Measurements from ENCODE around the gene FAM53B.

Gene FAM53B

DNA sequence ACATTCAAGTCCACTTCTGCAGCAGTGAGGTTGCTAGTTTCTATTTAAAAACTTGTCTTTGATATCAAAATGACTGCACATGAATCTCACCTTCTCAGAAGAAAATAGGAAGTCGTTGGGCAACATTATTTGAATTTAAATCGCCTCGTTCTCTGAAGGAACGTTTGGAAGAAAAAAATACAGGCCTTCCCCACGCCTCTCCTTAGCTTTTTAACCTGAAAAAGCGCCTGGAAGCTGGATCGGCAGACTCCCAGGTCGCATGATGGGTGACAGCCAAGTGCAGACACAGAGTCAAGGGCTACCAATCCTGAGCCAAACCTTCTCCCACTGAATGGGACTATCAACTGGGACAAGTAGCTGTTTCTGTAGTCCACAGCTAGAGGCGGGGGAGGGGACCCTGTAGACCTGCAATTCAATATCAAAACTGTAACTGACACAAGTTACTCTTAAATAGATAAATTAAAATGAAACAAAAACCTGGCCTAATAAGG is 2.2 kb downstream of the FAM53B start:
- no peak for DNase-seq (ENCODE audit: low read depth)

DNA sequence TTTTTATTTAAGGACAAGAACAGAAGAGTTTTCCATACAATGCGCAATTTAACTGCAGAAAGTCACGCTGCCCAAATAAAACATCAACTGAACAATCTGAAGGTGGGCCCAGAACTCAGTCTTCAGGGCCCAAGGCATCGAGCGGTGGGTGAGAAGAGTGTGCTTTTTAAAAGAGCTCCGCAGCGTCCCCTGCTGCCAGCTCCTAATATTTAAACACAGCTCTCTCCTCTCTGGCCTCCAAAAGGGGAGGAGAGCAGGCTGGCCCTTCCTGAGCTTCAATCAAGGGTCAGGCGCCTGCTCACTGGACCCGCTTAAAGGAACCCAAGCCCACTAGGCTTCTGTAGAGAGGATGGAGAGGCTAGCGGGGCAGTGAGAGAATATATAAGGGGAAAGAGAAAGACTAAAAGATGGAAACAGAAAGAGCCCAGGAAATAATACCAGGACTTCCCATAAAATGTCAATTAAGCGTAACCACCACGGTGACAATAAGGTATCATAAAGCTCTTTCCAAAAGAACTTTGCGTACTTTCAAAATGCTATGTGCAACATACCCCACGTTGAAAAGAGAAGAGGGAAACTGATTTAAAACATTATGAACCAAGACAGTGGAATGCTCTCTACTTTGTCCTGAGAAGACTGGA is 2.8 kb downstream of the FAM53B start:
- DNase-seq (ENCODE audit: low read depth): no peak

DNA sequence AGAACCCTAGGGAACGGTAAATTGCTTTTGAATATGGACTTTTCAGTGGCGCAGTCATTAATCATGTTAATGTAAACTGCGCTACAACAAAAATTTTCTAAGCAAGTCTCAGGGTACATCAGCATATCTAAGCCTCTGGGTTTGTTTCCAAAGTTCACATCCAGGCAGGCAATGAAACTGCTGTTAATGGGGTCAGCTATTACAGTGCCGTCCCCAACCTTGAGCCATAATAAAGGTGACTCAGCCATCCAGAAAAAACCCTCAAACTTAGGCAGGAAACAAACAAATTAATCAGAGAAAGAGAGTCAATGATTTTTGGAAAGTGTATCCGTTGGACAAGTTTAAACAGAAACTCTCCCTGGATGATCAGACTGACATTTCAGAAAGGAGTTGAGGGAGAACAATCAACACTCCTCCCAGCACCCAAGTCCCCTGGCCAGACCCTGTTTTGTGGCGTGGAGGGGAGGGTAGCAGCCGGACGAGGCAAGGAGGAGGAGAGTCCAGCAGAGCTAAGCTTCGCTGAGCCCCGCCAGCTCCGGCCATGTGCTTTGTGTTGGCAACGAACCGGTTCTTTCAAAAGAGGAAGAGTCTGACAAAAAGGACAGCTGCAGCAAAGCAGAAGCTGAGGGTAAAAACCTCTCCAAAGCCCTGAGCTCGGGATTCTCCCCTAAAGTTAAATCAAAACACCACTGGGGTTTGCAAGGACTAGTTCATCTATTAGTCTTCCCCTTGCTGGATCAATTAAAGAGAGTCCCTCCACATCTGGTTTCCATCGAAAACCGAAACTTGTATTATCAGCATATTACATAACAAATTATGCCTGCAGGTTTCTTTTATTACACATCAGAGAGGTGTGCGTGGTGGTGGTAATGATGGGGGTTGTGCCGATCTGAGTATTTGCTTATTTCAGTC is 3.6 kb downstream of the FAM53B start:
- no peak for DNase-seq (ENCODE audit: low read depth)

DNA sequence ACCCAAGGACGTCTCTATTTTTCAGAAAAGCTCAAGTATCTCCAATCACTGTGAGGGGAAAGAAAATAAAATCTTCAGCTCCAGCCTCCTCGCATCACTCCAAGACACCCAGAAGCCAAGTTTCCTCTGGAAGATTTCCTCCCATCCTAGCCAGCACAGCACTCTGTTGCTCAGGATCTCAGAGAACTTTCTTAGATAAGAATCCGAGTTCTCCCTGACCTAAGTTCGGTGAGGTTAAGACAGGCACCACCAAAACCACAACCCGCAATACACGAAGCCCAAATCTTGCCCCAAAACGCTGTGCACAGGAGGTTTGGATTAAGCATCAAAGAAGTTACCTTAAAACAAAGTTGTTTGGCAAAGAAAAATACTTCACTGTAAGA is 4.2 kb downstream of the FAM53B start:
- no peak for DNase-seq (ENCODE audit: low read depth)

DNA sequence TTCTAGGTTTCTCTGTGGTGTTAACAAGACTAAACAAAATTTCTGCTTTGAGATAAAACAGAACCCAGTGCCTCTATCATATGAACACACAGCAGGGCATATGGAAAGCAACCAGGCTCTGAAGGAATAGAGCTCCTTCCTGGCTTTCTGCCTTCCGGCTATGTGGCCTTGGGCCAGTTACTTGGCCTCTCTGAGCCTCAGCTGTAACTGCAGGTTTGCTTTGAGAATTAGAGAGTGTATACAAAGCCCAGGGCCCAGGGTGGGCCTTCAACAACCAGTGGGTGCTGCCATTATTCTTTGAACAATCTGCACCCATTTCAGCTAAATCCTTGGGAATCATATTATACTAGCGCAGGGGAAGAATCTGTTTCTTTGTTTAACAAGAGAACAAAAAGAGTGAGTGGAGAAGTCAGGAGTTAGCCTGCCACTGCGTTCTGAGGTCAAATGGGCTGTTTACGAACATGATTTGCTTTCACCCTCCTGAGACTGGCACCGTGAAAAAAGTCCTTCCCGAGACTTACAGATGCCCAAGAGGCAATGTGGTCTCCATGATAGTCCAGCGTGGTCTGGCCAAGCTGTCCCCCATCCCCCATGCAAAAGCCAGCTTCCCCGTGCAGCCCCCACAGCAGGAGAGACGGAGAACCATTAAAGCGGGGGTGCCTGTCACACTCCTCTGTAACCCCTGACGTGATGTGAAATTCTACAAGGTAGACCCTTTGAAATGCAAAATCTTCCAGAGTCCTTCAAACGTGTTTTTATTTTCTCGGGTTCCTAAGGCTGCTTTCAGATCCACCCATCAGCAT is 4.9 kb downstream of the FAM53B start:
- no peak for DNase-seq (ENCODE audit: low read depth)

DNA sequence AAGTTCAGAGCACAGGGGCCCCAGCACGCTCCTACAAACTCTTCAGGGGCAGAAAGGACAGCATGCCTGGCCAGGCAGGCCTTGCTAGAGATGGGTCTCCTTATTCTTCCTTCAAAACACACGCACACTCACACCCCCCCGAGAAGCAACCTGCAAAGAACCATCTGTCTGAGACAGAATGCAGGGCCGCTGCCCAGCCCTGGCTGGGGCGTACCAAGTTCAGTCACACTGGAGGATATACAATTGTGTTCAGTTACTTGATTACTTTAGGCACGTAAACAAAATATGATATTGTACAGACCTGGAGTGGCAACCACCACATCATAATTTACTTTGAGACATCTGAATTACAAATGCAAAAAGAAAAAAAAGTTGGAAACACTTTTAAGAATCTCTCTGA is 5.7 kb downstream of the FAM53B start:
- no peak for DNase-seq (ENCODE audit: low read depth)

DNA sequence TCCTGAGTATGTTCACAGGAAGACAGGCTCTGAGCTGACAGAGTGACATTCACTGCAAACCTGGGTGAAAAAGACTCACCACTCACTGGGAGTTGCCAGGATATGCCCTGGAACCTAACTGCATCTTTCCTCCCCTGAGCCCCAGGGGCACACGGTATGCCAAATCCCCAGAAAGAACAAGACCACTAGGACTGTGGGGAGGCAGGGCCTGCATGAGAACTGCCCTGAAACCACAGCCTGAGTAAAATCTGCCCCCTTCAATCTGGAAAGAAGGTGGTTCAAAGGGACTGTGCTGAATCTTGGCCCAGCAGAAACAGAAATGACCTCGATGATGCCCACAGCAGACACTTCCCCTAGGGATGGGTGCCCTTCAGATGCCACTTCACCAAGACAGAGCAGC is 6.5 kb downstream of the FAM53B start:
- DNase-seq (ENCODE audit: low read depth): no peak

DNA sequence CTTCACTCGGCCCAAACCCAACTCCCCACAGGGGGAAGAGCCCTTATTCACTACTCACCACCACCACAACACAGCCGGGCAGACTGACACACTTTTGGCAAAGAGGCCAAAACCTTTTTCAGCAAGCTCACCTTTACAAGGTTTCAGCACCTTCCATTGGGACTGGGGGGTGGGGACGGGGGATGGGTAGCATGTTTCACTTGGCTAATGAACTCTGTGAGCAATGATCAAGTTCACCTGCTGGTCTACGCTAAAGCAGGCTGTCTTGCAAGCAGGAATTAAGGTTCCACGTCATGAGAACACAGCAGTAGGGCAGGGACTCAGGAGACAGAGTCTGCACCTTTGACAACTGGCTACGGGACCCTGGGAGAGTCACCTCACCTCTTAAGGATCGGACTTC is 7.0 kb downstream of the FAM53B start:
- no peak for DNase-seq (ENCODE audit: low read depth)

DNA sequence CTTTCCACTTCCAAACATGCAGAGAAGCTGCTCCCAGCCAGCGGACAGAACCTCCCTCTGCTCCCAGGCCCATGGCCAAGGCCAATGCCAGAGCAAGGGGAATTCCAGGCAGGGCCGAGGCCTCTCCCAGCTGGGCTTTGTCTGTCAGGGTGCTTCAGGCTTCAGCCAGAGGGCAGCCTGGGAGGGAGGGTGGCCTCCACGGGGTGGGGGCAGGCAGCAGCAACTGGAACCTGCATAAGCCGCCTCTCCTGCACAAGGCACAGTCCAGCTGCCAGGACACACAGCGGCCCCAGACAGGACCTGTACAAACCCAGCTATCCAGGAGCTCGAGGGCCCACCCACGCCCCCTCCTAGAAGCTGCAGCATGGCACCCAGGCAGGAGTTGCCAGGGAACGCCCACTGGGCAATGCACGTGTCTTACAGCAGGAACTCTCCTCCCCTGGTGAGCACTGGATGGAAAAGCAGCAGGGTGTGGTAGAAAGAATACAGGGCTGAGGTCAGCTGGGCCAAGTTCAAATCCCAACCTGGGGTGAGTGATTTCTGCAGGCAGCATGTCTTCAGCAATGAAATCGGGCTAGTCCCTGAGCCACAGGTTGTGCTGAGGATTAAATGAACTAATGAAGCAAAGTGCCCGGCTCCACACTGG is 7.6 kb downstream of the FAM53B start:
- DNase-seq (ENCODE audit: low read depth): no peak

DNA sequence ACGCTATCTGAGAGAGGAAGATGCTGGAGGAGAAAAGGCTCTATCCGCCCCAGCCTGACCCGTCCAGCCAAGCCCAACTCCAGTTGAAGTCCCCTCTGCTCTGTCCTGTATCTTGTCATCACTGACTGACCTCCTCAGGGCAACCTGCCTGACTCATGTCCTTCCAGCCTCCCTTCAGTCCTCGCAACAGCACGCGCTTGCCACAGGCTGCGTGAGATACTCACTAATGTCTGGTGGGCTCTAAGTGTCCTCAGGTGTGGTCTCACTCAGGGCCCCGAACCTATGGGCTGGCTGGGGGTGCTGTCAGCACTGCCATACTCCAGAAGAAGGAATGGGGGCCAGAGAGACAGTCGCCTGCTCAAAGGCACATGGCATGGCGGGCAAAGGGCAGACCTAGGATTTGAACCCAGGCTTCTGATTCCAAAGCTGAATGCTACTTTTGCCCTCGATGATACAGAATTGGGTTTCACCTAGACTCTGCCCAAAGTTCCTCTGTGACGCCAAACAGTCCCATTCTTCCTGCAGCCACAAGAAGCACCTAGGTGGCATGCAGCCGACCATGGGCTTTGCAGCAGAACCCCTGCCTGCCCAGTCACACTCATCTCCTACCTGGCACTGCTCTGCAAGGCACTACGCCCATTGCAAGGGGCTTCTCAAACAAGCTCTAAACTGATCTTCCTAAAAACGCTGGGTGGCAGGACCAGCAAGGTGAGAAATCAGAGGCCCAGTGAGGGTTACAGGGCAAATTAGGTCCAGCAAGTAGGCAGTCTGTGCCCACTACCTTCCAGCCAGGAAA is 8.5 kb downstream of the FAM53B start:
- DNase-seq (ENCODE audit: low read depth): no peak

DNA sequence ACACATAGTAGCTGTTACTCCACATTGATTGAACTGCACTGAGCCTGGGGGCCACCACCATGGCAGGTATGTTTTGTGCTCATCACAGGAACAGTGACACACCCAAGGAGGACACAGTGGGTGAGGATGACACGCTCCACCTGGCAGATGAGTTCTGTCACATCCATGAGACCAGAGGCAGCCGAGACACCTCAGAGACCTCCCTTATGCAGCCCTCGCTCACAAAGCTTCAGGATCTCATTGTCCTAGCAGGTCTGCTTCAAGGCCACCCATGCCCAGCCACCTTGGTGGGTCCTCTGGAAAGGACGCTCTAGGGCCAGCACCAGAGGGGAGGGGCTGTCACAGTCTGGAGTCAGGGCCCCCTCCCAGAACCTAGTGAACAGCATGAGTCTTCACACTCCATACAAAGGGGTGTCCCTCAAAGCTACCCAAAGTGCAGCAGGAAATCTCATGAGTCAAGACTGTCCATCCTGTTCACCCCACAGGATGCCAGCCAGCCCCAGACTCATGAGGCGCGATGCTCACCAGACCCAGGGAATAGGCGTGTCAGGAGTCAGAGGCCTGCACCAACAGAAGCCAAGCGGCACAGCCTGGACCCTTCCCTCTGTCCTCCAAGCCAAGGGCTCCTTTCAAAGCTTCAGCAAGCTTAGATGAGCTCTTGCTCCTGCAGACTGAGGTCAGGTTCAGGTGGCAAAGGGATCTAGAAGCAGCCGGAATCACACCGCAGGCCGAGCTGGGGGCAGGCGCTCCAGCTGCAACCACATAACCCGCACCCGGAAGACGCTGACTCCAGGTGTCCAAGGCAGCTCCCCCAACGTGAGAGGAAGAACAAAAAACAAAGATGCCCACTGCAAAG is 9.6 kb downstream of the FAM53B start:
- DNase-seq (ENCODE audit: low read depth): no peak

DNA sequence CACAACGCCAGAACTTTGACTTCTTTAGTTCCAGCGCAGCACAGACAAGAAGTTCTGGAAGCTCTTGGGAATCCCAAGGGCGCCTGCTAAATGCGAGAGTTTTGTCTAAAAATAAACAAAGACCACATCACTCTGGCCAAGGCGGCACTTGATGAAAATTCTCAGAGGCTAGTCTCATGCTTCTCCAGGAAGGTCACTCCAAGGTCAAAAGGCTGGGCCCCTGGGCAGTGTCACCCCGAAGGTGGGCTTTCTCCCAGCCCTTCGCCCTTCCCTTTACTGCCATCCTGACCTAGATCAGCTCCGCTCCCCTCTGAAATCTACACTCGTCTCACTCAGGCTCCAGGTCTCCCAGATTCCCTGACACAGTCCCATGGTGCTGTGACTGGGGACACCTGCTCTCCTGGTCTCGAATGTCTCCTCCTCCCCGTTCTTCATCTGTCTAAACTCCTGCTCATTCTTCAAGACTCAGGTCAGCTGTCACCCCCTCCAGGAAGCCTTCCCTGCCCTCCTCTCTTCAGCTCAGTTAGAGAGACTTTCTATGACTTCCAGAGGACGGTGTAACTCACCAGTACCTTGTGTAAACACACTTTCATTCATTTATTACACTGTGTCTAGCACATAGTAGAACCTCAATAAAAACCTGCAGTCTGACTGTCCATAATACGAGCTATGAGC is 10.5 kb downstream of the FAM53B start:
- no peak for DNase-seq (ENCODE audit: low read depth)

DNA sequence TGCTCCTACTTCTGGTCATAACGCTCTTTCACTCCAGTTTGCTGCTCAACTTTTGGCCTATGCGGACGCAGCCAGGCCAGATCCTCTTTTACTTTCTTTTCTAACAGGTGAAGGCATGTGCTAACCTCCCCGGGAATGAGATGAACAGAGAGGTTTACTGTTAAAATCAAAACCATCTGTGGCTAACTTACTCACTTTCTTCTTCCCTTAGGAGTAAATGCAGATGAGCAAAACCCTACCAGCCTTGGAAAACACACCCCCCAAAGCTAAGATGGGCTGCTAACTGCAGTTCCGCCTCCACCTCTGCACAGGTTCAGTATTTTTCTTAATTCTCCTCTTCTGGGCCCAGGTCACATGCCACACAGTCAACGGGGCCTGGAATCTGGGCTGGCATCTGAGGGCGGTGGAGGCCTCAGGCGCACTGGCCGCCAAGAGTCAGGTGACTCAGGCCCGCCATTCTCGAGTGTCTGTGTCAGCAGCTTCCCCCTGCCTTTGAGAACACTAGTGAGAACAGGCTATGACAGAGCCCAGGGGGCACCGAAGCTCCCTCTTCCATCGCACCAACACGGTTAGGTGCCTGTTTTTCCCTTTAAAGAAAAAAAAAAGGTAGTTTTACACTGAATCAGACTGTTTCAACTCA is 11.1 kb downstream of the FAM53B start:
- no peak for DNase-seq (ENCODE audit: low read depth)

DNA sequence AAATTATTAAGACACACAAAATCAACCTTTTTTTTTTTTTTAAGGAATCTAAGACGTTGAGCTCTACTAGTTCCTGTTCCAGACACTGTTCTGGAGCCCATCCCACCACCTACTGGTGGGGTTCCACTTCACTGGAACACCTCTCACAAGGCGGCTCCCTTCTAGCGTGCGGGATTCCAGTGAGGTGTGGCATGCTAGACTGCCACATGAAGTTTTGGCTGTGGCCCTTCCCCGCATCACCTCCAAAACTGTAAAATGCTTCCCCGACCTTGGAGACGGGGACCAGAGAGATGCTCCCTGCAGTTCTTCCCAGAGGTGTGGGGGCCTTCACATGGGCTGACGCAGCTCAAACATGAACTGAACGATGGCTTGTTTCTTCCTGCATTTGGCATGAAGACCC is 12.6 kb downstream of the FAM53B start:
- DNase-seq (ENCODE audit: low read depth): no peak

DNA sequence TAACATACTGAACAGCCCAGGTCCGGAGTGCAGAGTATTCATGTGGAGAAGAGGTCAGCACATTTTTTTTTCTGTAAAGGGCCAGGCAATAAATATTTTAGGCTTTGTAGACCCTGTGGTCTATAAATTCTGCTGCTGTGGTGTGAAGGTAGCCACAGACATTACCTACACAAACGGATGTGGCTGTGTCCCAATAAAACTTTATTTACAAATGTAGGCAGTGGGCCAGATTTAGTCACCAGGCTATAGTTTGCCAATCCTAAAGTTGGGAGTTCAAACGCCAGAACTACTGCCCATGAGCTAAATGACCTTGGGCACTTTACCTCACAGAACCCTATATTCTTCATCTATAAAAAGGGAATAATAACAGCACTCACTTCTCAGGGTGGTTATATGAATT is 13.4 kb downstream of the FAM53B start:
- DNase-seq (ENCODE audit: low read depth): no peak

DNA sequence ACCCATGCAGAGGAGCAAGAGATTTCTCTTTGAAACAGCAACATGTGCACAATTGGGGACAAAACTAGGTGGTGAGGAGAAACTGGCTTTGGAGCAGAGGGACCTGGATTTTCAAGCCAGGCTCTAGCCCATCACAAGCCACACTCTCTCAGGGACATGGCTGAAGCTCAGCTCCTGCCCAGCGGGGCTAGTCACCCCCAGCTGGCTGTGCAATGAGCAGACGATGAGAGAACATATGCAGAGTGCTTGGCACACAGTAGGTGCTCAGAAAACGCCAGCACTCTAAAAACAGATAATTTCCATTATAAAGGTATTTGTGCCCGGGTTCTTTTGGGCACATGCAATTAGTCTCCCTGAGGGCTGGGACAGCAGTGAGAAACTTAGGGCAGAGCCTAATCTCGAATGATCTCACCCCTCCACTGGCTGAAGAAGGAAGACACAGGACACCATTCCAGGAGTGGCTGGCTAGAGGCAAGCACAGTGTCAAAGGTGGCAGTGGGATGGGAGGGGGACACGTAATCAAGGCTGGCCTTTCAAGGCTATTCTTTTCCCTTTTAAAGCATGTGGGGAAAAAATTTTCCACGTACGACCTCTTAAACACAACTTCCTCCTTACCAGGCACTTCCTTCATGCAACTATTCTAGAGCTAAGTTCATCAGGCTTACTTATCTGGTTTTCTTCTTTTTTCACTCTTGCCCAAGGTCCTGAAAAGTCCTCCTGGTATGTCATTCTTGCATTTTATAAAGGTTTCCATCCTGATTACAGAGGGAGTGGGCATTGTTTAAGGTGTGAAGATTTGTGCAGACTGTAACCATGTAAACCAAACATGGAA is 15.1 kb downstream of the FAM53B start:
- DNase-seq (ENCODE audit: low read depth): no peak

DNA sequence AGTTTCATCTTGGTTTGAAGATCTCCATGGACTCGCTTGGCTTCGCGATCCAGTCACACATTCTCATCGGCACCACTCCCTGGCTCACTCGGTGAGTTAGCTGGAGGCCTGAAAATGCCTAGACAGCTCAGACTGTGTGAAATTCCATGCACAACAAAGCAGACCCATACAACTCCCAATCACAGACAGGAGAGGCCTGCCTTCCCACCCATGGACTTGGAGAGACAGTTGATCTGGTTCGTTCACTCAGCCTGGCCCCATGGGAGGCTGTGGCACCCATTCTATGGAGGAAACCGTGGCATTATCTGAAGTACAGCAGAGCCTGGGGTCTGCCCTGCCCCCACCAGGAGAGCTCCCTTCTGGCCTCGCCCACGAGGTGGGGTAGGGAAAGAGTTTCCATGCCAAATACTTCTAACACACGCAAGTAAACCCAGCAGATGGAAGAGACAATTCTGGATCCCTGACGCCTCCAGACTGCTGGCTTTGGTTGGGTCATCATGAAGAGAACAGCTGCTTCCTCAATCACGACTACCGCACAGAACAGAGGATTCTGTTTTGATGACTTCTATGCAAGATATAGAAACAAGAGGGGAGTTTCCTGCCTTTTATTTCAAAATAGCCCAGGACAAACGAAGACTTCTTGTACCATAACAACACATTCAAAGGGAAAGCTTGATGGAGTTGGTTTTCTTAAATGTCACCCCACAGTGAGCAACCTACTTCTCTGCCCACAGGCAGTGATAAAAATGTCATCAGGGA is 15.9 kb downstream of the FAM53B start:
- DNase-seq (ENCODE audit: low read depth): no peak
